MM.1S (cell line): ENCODE measurements around the gene GTF2H4.
"Not testable (repeated sequence)": the region's sequence is repeated elsewhere in the genome, so short reads cannot be mapped to it uniquely, and the experiment has no call there.

ENCODE experiments used
- DNase-seq: peaks from one replicate; pipeline ENCODE4 v3.0.0-alpha.2; 2015
- H2AFZ ChIP-seq: fragments of 300-600 bp; sonication (generic); 2 replicates; pipeline ENCODE4 v1.6.0; 2016; ENCODE audit warnings: antibody characterized with exemption, low read length
- H3F3A ChIP-seq: fragments of 300-600 bp; sonication (generic); 2 replicates; pipeline ENCODE4 v1.6.1; 2016; ENCODE audit warnings: mild to moderate bottlenecking, antibody characterized with exemption, low read length, moderate library complexity, mixed read lengths; ENCODE audit not compliant: insufficient read depth
- H3K27ac ChIP-seq: fragments of 300-600 bp; sonication (generic); 2 replicates; pipeline ENCODE4 v1.5.1; 2016; ENCODE audit warnings: mild to moderate bottlenecking, low read length
- H3K27me3 ChIP-seq: fragments of 300-600 bp; sonication (generic); replicated peaks from 2 replicates; pipeline ENCODE4 v1.6.0; 2016; ENCODE audit warnings: low read length; ENCODE audit not compliant: insufficient read depth
- H3K36me3 ChIP-seq: fragments of 300-600 bp; sonication (generic); replicated peaks from 2 replicates; pipeline ENCODE4 v1.6.1; 2016; ENCODE audit warnings: mild to moderate bottlenecking, low read length, mixed read lengths; ENCODE audit not compliant: insufficient read depth
- H3K4me1 ChIP-seq: fragments of 300-600 bp; sonication (generic); 2 replicates; pipeline ENCODE4 v1.6.1; 2016; ENCODE audit warnings: low read length, mixed read lengths
- H3K4me2 ChIP-seq: fragments of 300-600 bp; sonication (generic); 2 replicates; pipeline ENCODE4 v1.6.0; 2016; ENCODE audit warnings: low read depth, low read length
- H3K4me3 ChIP-seq: fragments of 300-600 bp; sonication (generic); 2 replicates; pipeline ENCODE4 v1.5.1; 2016; ENCODE audit warnings: low read length, mixed read lengths
- H3K79me2 ChIP-seq: fragments of 300-600 bp; sonication (generic); 2 replicates; pipeline ENCODE4 v1.6.1; 2016; ENCODE audit warnings: mixed run types, low read length, mixed read lengths
- H3K9ac ChIP-seq: fragments of 300-600 bp; sonication (generic); 2 replicates; pipeline ENCODE4 v1.6.1; 2016; ENCODE audit warnings: low read length, mixed read lengths
- H3K9me2 ChIP-seq: fragments of 300-600 bp; sonication (generic); replicated peaks from 2 replicates; pipeline ENCODE4 v1.6.1; 2016; ENCODE audit warnings: mild to moderate bottlenecking, low read length, mixed read lengths; ENCODE audit not compliant: insufficient read depth
- H3K9me3 ChIP-seq: fragments of 300-600 bp; sonication (generic); replicated peaks from 2 replicates; pipeline ENCODE4 v1.6.1; 2016; ENCODE audit warnings: mild to moderate bottlenecking, low read length, mixed read lengths; ENCODE audit not compliant: insufficient read depth
- H4K20me1 ChIP-seq: fragments of 300-600 bp; sonication (generic); 2 replicates; pipeline ENCODE4 v1.6.1; 2016; ENCODE audit warnings: mild to moderate bottlenecking, low read length, moderate library complexity, mixed read lengths; ENCODE audit not compliant: insufficient read depth
- CTCF ChIP-seq: fragments of 300-600 bp; sonication (generic); IDR thresholded peaks from 2 replicates; pipeline ENCODE4 v1.5.1; 2016; ENCODE audit warnings: antibody characterized with exemption, low read length, mixed read lengths
- EZH2 ChIP-seq: fragments of 300-600 bp; sonication (generic); optimal IDR thresholded peaks from 2 replicates; pipeline ENCODE3; 2017; ENCODE audit warnings: low read depth, mild to moderate bottlenecking, antibody characterized with exemption, low read length, mixed read lengths
- EZH2phosphoT487 ChIP-seq: fragments of 300-600 bp; sonication (generic); IDR thresholded peaks from 2 replicates; pipeline ENCODE4 v1.6.1; 2018; ENCODE audit warnings: antibody characterized with exemption, low read length

GTF2H4 gene

GRCh38 chr6:30871592-30872183 is 36.3 kb upstream of the GTF2H4 start:
- Histone ChIP-seq H3K9me2 (no peaks in the 10 kb centered on the region), H3K9me3 (no peaks in the 10 kb centered on the region), H4K20me1 (no peaks in the 10 kb centered on the region), H3F3A (no peaks in the 10 kb centered on the region), H3K27me3 (peaks cover 4% of the 10 kb centered on the region), H3K27ac (no peak overlapping the region), H3K4me2 (no peak overlapping the region), H3K36me3 (no peaks in the 10 kb centered on the region), H3K79me2 (no peaks in the 10 kb centered on the region), H2AFZ (no peak overlapping the region), H3K4me3 (no peak overlapping the region), H3K4me1 (no peaks in the 10 kb centered on the region), H3K9ac (no peak overlapping the region)
- TF ChIP-seq EZH2phosphoT487 (no peak), EZH2 (no peak), CTCF (no peak)
- no peak for DNase-seq

GRCh38 chr6:30873137-30873640 is 34.8 kb upstream of the GTF2H4 start:
- no peaks in the 10 kb centered on the region for H3F3A ChIP-seq
- H2AFZ ChIP-seq: no peak overlapping the region
- no peaks in the 10 kb centered on the region for H4K20me1 ChIP-seq
- no peak overlapping the region for H3K4me3 ChIP-seq
- DNase-seq: no peak
- no peak overlapping the region for H3K27ac ChIP-seq
- H3K9ac ChIP-seq: no peak overlapping the region
- no peaks in the 10 kb centered on the region for H3K9me3 ChIP-seq
- H3K9me2 ChIP-seq: no peaks in the 10 kb centered on the region
- H3K4me1 ChIP-seq: no peaks in the 10 kb centered on the region; the same call in 1 of the 2 replicates
- H3K4me2 ChIP-seq: no peak overlapping the region
- H3K36me3 ChIP-seq: no peaks in the 10 kb centered on the region
- no peak for TF ChIP-seq EZH2phosphoT487
- no peak for TF ChIP-seq EZH2
- TF ChIP-seq CTCF: no peak
- peaks cover 4% of the 10 kb centered on the region for H3K27me3 ChIP-seq
- H3K79me2 ChIP-seq: no peaks in the 10 kb centered on the region

GRCh38 chr6:30873795-30874194 is 34.2 kb upstream of the GTF2H4 start:
- not testable (repeated sequence) for H3K4me2 ChIP-seq, H3F3A ChIP-seq, H2AFZ ChIP-seq, H3K27me3 ChIP-seq, H3K4me3 ChIP-seq, H3K4me1 ChIP-seq, H3K36me3 ChIP-seq, H3K9me3 ChIP-seq, H3K27ac ChIP-seq, H4K20me1 ChIP-seq, H3K9me2 ChIP-seq, H3K9ac ChIP-seq, DNase-seq, H3K79me2 ChIP-seq

GRCh38 chr6:30875244-30876038 is 32.6 kb upstream of the GTF2H4 start:
- no peak overlapping the region for H3K4me2 ChIP-seq
- H3K36me3 ChIP-seq: no peaks in the 10 kb centered on the region
- no peak overlapping the region for H3K27ac ChIP-seq

More at GRCh38 chr6:30875244-30876038, 32.6 kb upstream of the GTF2H4 start:
- no peak for DNase-seq
- Histone ChIP-seq H3K9me2 (no peaks in the 10 kb centered on the region), H3K9me3 (no peaks in the 10 kb centered on the region), H3F3A (no peaks in the 10 kb centered on the region), H3K4me1 (no peaks in the 10 kb centered on the region; the same call in 1 of the 2 replicates), H3K27me3 (peaks cover 4% of the 10 kb centered on the region), H2AFZ (no peak overlapping the region), H3K9ac (no peak overlapping the region), H3K4me3 (no peak overlapping the region), H4K20me1 (no peaks in the 10 kb centered on the region), H3K79me2 (no peaks in the 10 kb centered on the region)
- TF ChIP-seq CTCF (no peak), EZH2phosphoT487 (no peak), EZH2 (no peak)
